ENCODE results near the gene FCER2. TPM values are rescaled to one million over a fixed set of nuclear protein-coding genes. Genes with fewer than 3 reads are reported as not detected.

The FCER2 gene
- total RNA-seq, 1 donor from 2014 or later: not detected

GRCh38 chr19:7734220-7735203 lies 32.6 kb upstream of the FCER2 start:
- no peak for DNase-seq (ENCODE audit: low read depth in 2 of 2)

DNA sequence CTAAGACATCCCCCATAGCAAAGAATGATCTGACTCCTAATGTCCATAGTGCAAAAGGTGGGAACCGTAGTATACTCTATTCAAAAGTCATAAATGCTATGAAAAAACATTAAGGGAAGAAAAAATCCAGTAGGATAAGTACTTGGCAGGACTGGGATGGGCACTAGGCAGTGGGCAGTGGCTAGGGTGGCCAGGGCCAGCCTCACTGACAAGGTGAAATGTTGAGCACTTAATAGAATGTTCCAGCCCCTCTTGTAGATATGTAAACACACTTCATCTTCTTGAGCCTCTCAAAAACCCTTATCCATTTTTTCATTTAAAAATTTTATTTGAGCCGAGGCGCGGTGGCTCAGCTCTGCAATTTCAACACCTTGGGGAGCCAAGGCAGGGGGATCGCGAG lies 31.4 kb upstream of the FCER2 start:
- no peak for DNase-seq (ENCODE audit: low read depth in 2 of 2)

DNA sequence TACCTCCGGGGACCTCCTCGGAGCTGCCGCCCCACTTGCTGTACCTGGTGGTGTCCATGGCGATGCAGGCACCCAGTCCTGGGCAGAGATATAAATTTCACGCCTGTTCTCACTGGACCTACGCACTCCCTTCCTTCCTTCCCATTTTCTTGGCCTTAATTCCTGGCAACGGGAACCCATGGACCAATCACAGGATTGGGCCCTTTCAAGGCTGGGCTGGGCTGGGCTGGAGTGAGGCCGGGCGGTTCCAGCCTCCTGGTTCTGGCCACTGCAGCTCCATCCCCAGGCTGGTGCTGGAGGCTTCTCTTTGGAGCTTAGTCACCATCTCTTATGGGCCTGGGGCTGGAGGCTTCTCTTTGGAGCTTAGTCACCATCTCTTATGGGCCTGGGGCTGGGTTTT lies 30.1 kb upstream of the FCER2 start, which contains the start of gene CLEC4G:
Gene CLEC4G (minus strand): TSS at position 66 of the 400 bp plus-strand sequence. CDS start 8 bp downstream, at position 58.
- DNase-seq (ENCODE audit: low read depth in 2 of 2): no peak

DNA sequence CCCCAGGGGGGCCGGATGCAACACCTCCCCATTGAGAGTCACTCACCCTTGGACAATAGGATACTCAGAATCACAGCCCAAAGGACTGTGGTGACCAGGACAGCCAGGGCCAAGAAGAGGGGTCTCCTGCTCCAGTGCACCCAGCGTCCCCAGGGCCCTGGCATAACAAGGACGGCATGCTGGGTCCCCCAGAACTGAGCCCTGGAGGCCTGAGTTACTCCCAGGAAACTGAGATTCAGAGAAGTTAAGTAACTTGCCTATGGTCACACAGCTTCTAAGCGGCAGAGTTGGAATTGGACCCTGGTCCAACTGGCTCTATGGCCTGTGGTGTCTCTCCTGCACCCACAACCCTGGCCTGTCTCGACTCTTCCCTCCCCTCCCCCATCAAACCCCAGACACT lies 29.7 kb upstream of the FCER2 start:
- no peak for DNase-seq (ENCODE audit: low read depth in 2 of 2)

DNA sequence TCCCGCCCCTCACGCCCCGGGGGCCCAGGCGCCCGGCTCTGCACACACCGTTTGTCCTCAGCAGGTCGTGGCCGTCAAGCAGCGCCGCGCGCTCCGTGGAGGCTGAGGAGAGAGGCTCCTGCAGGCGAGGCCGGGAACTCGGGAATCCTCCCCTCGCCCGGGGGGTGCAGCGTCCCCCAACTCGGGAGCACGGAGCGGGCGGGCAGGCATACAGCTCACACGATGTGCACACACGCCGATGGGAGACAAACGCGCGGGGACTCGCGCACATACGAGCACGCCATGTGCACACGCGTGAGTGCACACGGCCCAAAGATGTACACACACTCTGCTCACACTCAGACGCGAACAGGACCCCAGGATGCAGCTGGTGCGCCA lies 29.3 kb upstream of the FCER2 start:
- no peak for DNase-seq (ENCODE audit: low read depth in 2 of 2)

GRCh38 chr19:7730286-7731217 lies 28.6 kb upstream of the FCER2 start:
- no peak for DNase-seq (ENCODE audit: low read depth in 2 of 2)

DNA sequence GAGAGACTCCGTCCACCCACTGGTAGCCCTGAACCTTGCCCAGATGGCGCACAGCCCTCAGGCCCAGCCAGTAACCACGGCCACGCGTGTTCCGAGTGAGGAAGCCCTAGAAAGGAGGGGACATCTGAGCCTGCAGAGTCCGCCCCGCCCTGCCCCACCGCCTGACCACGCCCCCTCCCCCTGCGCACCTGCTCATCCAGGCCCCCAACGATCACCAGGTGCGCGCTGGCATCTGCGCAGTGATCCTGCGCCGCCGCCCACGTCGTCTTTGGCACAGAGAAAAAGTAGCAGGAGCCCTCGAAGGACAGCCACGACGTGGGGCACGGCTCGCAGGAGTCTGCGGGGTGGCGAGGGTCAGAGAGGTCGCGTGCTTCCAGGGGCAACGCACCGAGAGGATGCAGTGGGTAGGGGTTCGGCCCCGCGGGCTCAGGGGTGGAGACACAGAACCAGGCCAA lies 27.9 kb upstream of the FCER2 start:
- no peak for DNase-seq (ENCODE audit: low read depth in 2 of 2)

DNA sequence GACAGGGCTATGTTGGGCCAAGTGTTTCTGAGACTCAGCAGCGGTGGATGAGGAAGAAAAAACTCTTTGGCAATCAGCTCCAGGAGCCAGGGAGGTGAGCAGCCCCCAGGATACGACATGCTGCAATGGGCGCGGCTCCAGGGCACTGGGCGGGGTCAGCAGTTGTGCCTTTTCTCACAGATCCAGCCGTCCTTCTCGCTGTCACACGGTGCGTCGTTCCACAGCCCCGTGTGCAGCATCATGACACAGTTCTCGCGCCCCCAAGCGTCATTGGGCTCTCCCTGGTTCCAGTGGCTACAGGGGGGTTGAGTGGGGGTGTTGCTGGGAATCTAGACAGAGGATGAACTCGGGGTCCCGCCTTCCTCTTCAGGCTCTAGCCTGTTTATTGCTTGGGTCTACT lies 27.3 kb upstream of the FCER2 start:
- DNase-seq (ENCODE audit: low read depth in 2 of 2): no peak

DNA sequence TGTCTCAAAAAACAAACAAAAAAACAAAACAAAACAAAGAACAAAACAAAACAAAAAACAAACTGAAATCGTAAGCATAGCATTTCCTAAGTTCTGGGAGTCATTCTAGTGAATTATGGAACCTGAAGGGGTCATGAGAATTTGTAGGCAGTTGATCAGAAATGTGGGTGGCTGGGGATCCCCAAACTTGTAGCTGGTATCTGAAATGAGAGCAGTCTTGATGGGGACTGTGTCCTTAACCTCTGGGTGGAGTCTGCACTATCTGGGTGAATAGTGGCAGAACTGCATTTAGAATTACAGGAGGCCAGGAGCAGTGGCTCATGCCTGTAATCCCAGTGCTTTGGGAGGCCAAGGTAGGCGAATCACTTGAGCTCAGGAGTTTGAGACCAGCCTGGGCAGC lies 23.9 kb upstream of the FCER2 start:
- DNase-seq (ENCODE audit: low read depth in 2 of 2): no peak

DNA sequence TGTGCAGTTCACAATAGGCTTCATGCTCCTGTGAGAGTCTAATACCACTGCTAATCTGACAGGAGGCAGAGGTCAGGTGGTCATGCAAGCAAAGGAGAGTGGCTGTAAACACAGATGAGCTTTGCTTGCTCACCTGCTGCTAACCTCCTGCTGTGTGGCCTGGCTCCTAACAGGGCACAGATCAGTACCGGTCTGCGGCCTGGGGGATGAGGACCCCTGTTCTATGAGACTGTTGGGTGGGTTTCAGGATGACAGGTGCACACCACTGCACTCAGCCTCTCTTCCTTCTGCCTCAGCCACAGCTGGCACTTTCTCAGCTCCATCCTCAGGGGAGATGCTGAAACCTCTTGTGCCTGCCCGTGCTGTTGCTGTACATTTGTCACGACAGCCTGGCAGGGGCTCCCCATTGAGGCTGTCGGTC lies 20.3 kb upstream of the FCER2 start:
- DNase-seq (ENCODE audit: low read depth in 2 of 2): no peak

DNA sequence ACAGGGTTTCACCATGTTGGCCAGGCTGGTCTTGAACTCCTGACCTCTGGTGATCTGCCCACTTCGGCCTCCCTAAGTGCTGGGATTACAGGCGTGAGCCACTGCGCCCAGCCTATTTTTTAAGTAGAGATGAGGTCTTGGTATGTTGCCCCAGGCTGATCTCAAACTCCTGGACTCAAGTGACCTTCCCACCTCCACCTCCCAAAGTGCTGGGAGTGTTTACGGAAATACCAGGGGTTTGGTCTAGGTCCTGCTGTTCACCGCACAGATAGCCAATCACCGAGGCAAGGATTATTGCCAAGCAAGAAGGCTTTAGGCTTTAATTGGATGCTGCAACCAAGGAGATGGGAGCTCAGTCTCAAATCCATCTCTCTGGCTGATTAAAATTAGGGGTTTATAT lies 18.4 kb upstream of the FCER2 start:
- DNase-seq (ENCODE audit: low read depth in 2 of 2): no peak

DNA sequence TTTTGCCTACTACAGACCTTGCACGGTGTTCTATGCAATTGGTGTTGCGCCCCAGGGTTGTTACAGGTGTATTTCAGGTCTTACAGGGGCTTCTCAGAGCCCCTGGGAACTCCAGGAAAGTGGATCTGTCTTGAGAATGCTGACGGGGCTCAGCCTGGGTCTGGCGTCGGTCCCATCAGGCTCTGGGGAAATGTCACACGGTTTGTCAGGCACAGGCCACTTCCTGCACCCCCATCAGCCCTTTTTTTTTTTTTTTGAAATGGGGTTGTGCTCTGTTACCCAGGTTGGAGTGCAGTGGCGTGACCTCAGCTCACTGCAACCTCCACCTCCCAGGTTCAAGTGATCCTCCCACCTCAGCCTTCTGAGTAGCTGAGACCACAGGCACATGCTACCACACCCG lies 16.7 kb upstream of the FCER2 start:
- no peak for DNase-seq (ENCODE audit: low read depth in 2 of 2)

DNA sequence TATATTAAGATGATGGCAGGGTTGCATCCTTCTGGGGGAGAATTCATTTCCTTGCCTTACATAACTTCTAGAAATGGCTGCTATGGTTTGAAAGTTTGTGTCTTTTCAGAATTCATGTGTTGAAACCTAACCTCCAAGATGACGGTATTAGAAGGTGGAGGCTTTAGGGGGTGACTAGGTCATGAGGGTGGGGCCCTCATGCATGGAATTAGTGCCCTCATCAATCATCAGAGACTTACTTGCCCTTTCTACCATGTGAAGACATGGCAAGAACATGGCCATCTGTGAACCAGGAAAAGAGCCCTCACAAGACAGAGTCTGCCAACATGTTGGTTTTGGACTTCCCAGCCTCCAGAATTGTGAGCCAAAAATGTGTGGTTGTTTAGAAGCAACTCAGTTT lies 14.8 kb upstream of the FCER2 start:
- DNase-seq (ENCODE audit: low read depth in 2 of 2): no peak

- no peak for DNase-seq (ENCODE audit: low read depth in 2 of 2)
These were observed 13.7 kb upstream of the FCER2 start for GRCh38 chr19:7715671-7716070.

- DNase-seq (ENCODE audit: low read depth in 2 of 2): no peak
These were observed 8.7 kb upstream of the FCER2 start for GRCh38 chr19:7710616-7711015.

DNA sequence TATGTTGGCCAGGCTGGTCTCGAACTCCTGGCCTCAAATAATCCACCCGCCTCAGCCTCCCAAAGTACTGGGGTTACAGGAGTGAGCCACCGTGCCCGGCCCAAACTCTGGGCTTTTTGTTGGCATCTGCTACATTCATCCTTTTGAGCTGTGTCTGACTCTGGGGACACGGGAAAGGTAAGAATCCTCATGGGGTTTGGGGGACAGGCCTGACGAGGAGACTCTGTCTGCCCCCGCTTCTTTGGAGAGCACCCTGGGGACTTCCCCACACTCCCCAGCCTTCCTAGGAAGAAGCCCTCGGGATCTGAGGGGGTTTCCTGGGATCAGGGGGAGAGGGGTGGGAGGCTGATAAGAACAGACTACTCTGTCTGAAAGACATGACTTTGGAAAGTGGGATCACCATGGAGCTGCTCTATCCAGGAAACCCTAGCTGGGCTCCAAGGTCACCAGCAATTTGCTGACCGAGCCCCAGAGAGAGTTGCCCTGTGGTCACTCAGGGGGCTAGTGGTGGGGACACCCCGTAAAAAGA lies 8.1 kb upstream of the FCER2 start:
- DNase-seq (ENCODE audit: low read depth in 2 of 2): no peak

DNA sequence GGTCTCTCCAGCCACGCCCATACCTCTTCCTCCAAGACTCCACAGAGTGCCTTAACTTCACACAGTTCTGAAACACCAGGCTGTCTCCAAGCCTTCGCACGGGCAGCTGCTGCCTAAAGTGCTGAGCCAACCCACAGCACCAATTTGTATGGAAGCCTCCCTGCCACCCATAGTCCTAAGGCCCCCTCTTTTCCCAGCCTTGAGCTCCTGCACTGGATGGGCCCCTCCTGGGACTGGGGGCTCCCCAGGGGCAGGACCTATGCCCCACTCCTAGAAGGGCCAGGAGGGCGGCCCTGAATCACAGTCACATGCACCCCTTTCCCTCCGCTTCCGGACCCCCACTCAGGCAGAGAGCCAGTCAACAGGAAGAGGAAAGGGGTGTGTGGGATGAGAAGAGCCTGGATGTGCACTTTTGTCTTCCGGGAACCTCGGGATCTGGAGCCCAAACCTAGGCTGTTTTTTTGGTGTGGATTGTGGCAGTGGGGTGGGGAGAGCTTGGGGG lies 5.1 kb upstream of the FCER2 start:
- no peak for DNase-seq (ENCODE audit: low read depth in 2 of 2)

- DNase-seq (ENCODE audit: low read depth in 2 of 2): no peak
These were observed 4.4 kb upstream of the FCER2 start for GRCh38 chr19:7706188-7706954.

DNA sequence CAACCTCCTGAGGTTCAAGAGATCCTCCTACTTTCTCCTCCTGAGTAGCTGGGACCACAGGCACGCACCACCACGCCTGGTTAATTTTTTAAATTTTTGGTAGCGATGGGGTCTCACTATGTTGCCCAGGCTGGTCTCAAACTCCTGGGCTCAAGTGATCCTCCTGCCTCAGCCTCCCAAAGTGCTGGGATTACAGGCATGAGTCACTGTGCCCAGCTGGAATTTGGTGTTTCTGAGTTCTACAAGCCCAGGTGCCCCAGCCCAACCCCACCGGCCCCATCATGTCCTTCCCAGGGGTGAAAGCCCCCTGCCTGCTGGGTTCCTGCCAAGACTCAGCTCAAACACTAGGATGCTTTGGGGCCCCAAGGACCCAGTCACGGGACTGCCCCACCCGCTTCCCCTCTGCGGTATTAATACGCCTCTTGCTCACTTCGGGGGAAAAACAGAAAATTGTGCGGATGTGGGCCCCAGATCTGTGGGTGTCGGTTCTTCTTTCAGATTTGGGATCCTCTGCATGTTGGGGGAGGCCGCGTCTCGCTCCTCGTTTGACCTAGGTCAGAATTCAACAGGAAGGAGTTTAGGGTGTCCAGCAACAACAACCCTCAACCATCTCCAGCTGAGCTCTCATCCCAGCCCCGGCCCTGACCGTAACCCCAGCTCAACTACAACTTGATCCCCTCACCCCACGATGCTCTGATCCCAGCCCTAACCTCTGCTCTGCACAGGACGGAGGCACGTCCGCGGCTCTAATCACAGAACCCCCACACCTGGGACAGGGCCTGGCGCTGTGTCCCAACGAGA lies 3.7 kb upstream of the FCER2 start:
- DNase-seq (ENCODE audit: low read depth in 2 of 2): no peak

Data from dermis microvascular lymphatic vessel endothelial cell (primary cell).